CD4-positive, alpha-beta T cell treated with Interleukin-1 beta for 1 hour (primary cell): Measurements from ENCODE around the gene ZNF212.
"Not testable (repeated sequence)": the region's sequence is repeated elsewhere in the genome, so short reads cannot be mapped to it uniquely, and the experiment has no call there.

Experiments
- DNase-seq, 2 donors: peaks; one replicate each; pipeline ENCODE4 v3.0.0-alpha.2; 2020 to 2022

ZNF212 gene

DNA sequence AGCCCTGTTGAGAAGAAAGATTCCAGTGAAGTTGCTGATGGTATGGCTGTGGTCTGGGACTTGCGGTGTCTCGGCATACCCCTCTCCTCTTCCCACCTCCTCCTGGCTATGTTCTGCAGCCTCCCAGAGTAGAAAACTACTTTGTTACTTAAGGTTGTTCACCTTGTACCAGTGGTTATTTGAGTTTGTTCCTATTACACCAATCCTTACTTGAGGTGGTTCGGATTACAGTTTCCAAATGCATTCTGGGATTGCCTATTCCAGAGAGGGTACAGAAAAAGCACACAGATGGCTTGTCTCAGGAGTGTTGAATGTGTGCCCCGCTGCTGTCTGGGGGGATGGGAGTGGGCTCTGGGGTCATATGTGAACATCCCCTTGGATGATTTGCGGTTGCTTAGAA is 15.7 kb downstream of the ZNF212 start:
- DNase-seq, result no peak

DNA sequence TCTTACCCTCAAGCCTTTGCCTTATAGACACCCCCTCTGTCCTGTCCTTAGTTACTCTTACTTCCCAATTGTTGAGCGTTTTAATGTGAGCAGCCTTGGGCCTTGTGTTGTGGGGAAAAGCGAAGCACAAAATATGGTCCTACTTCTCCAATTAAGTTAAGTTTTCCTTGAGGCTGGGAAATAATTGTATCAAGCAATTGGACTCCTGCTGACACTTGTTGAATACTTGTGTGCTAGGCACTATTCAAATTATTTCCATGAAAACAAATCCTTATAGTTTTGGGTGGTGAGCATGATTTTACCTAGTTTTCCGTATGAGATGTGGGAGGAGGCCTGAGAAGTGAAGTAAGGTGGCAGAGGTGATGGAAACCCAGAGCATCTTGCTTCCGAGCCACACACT is 17.1 kb downstream of the ZNF212 start:
- no peak for DNase-seq

DNA sequence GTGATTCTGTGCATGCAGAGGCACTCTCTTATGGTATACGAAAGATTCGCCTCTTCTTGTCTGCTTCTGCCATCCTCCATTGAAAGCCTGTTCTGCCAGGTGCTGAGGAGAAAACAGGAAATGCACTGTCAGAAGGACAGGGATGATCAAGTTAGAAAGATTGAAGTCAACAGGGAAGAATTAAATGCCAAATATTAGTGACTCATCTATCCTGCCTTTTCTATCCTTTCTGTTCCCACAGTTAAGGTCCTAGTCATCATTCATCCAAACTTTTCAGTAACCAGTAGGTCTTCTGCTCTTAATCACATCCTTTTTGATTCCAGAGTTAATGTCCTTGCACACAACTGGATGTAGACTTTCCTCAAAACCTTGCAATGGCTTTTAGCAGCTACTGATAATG is 17.7 kb downstream of the ZNF212 start:
- DNase-seq, result no peak

DNA sequence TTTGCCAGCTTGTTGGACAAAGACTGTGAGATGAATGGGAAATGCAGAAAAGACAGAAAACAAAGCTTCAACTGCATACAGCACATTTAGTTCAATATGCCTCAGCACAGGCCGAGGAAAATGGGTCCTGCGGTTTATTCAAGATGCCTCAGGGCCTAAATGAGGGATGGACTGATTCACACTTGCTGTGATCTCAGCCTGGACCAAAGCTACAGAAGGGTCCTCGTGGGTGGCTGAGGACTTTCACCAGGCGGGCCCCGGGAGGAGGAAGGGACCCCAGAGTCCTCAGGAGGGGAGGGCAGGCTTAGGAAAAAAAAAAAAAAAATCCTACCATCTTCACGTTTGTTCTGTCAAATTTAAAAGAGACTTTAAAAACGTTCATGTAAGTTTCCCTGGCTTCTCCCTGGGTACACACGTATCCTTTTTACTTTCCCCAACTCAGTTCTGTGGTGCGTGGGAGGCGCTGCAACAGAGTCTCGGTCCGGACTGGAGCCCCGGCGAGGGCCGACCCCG is 21.9 kb downstream of the ZNF212 start:
- DNase-seq, result no peak

DNA sequence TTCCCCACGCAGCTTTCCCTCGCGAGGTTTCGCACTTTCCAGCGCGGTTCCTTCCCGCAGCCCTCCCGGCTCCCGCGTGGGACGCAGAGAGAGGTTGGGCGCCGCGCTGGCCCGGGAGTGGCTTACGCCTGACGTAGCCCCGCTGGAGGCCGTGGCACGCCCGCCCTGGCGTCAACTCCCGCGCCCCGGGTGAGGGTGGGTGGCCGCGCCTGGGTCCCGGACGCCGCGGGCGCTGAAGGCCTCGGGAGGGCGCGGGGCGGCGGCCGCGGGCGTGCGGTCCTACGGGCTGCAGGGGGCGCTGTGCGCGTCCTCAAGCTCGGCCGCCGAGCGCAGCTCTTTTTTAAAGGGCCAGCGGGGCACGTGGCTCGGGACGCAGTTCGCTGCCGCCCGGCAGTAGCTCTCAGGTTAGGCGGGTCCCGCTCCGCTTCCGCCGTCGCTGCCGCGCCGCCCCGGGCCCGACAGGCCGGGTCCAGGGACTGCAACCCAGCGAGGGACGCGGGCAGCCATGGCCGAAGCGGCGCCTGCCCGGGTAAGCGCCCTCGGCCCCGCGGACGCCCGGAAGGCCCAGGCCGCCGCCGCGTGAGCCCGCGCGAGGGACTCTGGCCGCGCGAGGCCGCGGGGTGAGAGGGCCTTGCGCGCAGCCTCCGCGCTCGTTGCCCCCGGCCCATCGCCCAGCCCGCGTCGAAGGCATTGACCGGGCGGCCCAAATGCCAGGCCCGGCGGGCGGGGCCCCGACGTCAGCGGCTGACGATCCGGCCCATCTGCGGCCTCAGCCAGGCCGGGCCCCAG is 22.6 kb downstream of the ZNF212 start, which contains the start of gene ZNF783:
Gene ZNF783, plus strand, starts transcription at position 368 of the 789 bp plus-strand sequence. Its CDS starts 138 bp downstream, at position 506.
- DNase-seq, result peak; percentile 88 to 89

DNA sequence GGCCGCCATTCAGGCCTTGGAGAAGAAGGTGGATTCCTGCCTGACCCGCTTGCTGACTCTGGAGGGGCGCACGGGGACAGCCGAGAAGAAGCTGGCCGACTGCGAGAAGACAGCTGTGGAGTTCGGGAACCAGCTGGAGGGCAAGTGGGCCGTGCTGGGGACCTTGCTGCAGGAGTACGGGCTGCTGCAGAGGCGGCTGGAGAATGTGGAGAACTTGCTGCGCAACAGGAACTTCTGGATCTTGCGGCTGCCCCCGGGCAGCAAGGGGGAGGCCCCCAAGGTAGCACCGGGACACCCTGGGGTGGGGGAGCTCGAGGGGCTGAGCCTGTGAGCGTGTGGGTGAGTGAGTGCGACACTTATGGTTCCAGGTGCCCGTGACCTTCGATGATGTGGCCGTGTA is 27.0 kb downstream of the ZNF212 start:
- no peak for DNase-seq

DNA sequence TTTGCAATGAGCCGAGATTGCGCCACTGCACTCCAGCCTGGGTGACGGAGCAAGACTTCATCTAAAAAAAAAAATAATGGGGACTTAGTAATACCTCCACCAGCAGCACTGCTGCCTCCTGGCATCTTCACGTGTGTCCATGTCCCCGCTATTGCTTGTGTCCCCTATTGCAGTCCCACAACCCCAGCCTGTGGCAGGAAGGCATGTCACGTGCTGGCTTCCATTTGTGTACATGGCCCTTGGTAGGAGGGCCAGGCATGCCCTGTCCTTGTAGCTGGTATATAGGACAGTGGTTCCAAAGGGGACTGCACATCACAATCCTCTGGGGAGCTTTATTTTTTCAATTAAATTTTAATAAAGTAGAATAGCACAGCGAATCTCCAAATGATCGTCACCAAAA is 28.3 kb downstream of the ZNF212 start:
- no peak for DNase-seq

DNA sequence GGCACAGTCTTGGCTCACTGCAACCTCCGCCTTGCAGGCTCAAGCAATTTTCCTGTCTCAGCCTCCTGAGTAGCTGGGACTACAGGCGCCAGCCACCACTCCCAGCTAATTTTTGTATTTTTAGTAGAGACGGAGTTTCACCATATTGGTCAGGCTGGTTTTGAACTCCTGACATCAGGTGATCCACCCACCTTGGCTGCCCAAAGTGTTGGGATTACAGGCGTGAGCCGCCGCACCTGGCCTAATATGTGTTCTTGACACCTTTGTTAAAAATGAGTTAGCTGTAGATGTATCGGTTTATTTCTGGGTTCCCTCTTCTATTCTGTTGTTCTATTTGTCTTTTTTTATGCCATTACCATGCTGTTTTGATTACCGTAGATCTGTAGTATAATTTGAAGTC is 35.0 kb downstream of the ZNF212 start:
- DNase-seq, result not testable (repeated sequence)

DNA sequence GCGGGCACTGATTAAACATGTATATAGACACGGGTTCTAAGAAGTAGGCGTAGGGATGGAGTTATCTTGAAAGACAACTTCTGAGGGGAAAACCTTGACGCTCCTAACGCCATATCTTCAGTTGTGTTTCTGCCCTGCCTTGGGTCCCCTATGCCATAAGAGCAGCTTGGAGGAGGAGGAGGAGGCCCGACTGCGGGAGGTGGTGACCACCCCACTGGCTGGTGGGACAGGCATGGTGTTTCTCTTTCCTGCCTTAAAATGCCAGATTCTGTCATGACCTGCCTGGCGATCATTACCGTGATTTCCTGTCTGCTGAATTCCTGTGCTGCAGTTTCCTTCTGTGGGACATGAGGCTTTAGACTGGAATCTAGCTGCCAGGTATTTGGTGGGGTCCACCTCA is 38.4 kb downstream of the ZNF212 start:
- DNase-seq, result no peak

DNA sequence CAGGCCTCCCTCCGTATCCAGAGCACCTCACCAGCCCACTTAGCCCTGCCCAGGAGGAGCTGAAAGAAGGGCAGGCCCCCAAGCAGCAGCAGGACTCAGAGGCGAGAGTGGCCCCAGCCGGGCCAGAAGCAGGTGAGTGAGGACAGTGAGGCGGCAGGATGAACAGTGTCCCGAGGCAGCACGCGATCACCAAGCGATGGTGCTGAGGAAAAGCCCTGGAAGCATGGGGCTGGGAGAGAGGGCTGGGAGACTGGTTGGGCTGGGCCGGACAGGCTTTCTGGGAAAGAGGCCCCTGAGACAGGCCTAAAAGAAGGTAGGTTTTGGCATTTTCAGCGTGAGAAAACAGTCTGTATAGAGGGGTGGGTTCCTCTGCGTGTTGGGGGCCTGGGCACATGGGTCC is 38.9 kb downstream of the ZNF212 start:
- no peak for DNase-seq

DNA sequence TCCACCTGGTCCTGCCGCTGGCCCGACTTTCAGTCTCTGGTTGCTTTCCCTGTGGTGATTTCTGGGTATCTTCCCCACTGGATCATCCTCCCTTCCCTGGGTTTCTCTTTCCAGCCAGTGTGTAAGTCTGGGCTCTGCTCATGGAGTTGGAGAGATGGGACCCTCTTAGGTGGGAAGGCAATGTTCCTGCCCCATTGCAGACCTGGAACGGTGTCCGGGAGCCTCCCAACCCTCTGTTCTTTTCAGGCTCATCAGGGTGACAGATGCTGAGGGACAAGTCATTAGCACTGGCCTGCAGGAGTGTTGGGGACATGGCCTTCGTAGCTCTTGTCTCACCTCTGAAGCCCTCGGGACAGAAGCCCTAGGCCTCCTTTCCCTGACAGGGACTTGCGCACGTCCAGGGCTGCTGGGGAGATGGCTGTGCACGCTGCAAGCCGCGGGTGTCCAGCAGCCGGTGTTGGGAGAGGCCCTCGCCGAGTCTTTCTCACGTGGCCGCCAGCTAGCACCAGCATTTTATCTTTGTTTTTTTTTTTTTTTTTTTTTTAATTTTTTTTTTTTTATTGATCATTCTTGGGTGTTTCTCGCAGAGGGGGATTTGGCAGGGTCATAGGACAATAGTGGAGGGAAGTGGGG is 39.8 kb downstream of the ZNF212 start:
- DNase-seq, result no peak

DNA sequence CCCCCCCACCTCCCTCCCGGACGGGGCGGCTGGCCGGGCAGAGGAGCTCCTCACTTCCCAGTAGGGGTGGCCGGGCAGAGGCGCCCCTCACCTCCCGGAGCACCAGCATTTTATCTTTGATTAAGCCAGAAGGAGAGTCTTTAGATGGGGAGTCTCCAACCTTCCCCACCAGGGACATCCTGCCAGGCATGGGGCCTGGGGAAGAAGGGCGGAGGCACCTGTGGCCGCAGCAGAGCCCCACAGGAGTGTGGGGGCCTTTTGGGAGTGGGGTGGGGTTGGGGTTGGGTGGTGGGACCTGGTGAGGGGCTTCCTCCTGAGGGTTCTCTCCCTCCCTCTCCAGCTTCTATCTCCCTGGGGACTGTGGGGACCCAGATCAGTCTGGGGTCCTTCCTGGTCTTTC is 40.7 kb downstream of the ZNF212 start:
- no peak for DNase-seq

DNA sequence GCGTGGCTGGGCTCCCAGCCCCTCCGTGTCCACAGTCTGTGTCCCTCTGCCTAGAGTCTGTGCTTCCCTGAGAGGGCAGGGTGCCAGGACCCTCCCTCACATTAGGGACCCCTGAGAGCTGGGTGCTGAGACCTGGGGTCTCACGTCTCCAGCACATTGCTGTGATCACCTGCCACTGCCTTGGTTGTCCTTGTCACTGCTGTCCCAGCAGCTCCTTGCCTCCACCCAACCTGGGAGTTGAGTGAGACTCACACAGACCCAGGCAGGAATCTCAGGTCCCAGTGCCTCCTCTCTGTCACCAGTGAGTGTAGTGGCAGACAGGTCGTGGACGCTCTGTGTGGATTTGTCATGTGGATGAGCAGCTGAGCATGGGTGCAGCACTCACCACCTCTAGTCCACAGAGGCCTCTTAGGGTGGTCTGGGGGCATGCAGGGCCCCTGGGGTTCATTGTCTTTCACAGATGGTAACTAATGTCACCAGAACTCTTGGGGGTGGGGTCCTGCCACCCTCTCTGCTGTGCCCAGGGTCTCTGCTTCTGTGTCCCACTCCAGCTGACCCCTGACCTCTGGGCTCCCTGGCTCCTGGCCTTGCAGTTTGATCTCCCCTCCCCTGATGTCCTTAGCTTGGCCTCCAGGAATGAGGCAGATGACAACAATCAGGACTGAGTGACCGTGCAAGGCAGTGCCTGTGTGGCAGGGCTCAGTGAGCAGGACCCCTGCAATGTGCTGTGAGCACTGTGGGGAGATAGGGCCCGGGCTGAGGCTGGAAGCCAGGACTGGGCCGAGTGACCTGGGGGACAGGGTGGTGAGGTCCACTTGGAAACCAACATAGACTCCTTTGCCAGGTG is 41.4 kb downstream of the ZNF212 start:
- no peak for DNase-seq

DNA sequence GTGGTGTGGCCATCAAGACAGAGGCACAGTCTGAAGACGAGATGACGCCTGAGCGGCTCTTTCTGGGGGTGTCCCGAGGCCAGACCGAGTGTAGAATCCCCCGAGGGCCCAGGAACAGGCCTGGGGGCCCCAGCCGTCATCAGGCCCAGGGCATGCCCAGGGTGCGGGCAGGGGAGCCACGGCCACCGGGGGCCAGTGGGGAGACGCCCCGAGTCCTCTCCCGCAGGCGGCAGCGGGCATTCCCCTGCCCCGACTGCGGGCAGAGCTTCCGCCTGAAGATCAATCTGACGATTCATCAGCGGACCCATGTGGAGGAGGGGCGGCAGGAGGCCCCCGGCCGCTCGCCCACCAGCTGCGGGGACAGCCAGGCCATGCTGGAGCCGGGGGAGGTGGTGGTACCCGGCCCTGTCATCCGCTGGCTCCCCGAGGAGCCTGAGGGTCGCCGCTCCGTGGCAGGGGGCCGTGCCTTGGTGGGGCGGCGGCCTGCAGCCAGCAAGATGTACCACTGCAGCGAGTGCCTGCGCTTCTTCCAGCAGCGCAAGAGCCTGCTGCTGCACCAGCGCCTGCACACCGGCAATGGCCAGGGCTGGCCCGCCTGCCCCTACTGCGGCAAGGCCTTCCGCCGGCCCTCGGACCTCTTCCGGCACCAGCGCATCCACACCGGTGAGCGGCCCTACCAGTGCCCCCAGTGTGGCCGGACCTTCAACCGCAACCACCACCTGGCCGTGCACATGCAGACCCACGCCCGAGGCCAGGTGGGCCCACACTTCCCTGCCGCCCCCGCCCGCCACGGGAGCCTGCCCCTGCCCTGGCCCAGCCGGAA is 42.3 kb downstream of the ZNF212 start:
- no peak for DNase-seq

DNA sequence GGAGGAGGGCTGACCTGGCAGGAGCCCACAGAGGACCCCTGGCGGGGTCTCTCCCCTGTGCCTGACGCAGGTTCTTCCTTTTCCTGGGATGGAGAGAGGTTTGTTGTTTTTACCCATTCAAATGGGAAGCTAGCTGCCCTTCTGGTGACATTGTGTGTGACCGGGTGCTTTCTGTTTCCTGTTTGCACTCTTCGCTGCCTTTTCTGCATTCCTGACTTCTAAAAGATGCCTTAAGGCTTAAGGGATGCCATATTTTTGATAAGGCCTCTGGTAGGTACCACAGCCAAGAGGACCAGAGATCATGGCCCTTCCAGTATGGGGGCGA is 42.8 kb downstream of the ZNF212 start:
- DNase-seq, result no peak

DNA sequence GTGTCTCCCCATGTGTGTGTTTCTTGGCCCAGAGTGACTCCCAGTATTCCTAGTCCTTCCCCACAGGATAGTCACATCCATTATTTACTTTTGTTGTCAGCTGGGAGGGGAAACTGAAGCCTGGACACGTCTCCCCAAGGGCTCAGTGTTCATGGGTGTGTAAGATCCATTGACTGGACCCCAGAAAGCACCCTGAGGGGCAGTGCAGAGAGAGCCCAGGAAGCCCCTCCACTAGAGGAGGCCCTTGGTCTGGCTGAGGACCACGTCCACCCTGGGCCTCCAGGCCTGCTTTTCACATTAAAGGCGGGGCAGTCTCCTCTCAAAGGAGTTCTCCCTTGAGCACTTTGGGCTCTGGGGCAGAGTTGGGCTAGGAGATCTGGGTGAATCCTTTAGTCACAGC is 43.9 kb downstream of the ZNF212 start:
- no peak for DNase-seq

DNA sequence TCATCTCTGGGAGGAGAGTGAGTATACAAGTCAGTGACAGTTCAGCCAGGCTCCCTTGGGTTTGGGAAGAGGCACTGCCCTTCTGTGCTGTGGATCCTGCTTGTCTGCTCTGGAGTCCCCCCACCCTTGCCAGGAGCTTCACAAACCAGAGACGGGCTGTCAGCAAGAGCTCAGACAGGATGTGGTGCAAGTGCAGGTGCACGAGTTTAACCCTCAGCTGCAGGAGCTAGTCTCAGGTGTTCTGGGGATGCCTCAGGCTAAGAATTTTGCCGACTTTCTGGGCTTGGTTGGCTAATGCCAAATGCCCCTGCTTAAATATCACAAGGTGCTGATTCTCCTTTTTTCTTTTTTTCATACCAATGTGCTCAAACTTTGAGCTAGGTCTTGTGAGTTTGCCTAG is 44.9 kb downstream of the ZNF212 start:
- peak; percentile 58 to 59 for DNase-seq

DNA sequence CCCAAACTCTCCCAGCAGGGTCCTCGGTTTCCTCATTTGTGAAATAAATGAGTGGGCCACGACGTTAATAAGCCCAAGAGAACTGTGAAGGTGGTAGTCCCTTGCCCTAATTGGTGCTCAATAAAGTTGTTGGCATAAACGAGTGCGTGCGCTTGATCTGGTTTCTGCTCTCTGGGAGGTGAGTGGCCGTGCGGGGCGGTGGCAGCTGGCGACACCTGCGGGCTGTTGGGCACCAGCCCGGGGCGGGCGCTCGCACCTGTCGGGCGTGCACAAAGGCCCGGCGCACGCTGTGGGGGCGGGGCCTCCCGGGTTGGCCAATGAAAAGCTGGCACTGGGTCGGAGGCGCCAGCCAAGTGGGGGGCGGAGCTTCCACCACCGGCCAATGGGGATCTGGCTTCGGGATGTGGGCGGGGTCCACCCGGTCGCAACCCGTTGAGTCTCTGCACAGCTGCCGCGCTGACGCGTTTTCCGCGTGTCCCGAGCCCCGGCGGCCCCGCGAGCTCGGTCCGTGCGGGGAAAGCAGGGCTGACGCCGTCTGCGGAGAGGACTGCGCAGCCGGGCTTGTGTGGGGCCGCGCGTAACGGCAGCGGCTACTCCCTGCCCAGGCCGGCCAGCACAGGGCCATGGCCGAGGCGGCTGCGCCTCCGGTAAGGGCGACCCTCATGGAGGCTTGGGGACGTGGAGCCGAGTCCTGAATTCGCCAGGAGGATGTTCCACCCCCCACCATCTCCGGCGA is 45.6 kb downstream of the ZNF212 start:
- DNase-seq, result peak; percentile 97 to 98

DNA sequence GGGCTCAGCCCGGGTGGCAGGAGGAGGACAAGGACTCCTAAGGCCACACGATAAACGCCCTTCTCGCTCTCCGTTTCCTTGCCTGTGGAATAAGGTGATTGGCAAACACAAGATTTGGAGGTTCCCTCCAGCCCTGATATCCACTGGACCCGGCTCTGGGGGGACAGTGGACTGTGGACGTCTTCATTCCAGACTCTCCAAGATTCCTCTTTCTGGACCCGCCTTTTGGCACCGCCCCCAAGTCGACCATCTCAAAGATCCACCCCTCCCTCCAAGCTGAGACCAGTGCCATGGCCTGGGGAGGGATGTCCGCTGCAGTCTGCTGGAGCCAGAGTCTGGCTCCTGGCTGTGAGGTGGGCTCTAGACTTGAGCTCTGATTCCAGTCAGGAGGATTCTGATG is 46.2 kb downstream of the ZNF212 start:
- no peak for DNase-seq

DNA sequence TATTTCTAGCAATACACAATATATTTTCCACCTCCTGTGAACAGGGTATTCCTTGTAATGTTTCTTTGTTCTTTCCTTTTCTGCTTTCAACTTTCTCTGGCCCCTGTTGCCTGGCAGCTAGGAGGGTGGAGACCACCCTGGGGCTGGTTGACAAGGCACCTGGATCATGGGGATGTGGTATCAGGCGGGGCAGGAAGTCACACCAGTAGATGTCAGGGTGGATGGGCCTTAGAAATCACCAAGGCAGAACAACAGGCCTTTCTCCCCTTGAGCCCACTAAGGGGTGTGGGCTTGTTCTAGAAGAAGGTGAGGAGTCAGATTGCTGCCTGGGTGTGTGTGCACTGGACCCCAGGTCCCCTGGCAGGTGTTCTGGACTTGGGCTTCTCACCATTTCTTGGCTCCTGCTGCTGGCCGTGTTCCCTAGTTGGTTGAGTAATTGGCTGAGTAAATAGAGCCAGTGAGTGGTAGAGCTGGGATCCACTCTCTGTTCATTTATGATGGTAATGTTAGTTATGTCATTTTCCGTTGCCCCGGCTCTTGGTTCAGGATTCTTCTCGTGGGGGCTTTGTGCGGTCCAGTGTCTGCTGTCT is 47.5 kb downstream of the ZNF212 start:
- DNase-seq, result no peak

DNA sequence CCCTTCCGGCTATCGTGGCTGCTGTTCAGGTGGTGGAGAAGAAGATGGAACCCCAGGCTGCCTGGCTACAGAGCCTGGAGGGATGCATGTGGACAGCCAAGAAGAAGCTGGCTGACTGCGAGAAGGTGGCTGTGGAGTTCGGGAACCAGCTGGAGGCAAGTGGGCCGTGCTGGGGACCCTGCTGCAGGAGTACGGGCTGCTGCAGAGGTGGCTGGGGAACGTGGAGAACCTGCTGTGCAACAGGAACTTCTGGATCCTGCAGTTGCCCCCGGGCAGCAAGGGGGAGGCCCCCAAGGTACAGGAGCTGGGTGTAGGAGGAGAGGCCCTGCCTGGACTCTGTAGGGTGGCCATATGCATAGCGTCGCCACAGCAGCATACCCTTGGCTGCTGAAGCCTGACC is 48.2 kb downstream of the ZNF212 start:
- no peak for DNase-seq

DNA sequence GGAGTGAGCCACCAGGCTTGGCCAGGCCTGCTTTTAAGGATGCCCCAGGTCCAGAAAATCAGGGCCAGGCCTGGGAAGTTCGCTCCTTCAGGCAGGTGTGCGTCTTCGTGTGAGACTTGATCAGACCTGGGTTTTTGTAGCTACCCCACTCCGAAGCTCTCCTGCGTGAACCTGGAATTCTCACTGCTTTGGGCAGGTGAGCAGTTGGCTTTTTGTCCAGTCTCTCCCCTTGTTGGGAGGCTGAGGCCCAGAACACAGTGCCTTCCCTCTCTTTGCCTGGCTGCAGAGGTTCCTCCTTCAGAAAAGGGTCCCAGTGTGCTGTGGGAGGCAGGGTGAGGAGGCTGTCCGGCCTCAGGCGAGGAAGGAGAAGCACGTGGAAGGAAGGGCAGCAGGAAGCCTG is 49.8 kb downstream of the ZNF212 start:
- no peak for DNase-seq
